ENCODE results near the gene GAS2L2. TPM values are rescaled to one million over a fixed set of nuclear protein-coding genes. Genes with fewer than 3 reads are reported as not detected.

The GAS2L2 gene
- total RNA-seq, 1 experiment from 2014 or later = not detected

DNA sequence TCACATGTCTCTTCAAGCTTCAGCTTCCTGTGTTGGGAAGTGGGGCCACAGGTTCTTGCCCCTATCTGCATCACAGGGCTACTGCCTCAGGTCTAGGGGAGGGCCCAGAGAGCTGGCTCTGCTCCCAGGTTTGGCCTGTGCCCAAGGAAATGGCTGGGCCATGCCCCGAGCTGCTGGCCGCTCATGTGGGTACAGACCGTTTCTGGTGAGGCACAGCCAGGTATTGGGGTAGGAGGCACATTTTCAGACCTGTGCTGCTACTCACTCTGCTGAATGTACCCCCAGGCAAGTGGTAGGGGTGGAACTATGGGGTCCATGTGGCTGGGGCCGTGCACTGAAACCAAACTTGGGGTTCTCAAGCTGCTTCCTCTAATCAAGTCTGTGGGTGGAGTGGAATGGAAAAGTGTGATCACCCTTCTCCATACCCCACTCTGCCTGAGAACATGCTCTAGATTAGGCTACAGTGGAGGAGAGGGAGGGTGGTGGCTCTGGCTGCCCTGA is 4.6 kb downstream of the GAS2L2 start:
- ATAC-seq = peak; percentile 25

DNA sequence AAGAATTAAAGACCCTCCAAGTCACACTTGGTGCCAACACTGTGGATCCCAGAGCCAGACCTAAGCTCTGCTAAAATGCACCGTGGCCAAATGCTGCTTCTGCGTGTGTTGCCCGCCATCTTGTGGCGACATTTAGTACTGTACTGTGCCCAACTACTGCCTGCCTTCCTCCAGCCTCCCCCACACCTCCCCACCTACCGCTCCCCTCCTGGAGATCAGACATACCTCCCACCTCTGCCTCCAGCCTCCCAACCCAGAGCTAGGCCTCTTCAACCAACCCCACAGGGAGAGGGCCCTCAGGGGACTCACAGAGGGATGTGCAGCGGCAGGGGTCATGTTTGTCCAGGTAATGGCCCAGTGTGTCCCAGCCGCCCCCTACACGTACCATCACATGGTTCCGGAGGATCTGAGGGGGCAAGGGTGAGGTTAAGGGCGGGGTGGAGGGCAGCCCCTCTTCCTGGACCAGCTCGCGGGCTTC is 5.5 kb downstream of the GAS2L2 start:
- in situ Hi-C loops (cut with HindIII; ENCODE audit: low pct_unique_long_range_greater_than_20kb, low sequenced_read_pairs) = no loop called here

More for the DNA sequence above, 4.6 kb downstream of the GAS2L2 start:
- no peaks in the 10 kb centered on the region for H3K36me3 ChIP-seq (ENCODE audit: control insufficient read depth, insufficient read depth, low read length)
- ChIA-PET POLR2A (no interaction called here), CTCF (interaction anchor here (1.1 to 1.7 kb wide), 2 partner anchors 16 to 18 kb away, joined by 3 to 8 read pairs; no protein-coding TSS in a partner anchor)
- intact Hi-C loops (cut with micrococcal nuclease; ENCODE audit: unreplicated experiment) = loop anchor here (5.0 kb wide), 2 partner anchors 136 to 191 kb away; no protein-coding TSS in a partner anchor
- peaks cover 4% of the 10 kb centered on the region for H3K27me3 ChIP-seq (ENCODE audit: control insufficient read depth, insufficient read depth, low read length)
- H3K4me3 ChIP-seq (ENCODE audit: low read depth in 2 of 2, low read length in 2 of 2) = no peak overlapping the region
- TF ChIP-seq POLR2AphosphoS5 (IDR thresholded peaks at IDR 0.05; ENCODE audit: low read depth, low read length) (no peak), TCF7L2 (IDR thresholded peaks at IDR 0.05; ENCODE audit: low read depth, low read length) (no peak), REST (IDR thresholded peaks at IDR 0.05; ENCODE audit: insufficient read depth in 1 of 2, low read depth in 2 of 2, low read length in 1 of 2) (no peak), SIN3A (IDR thresholded peaks at IDR 0.05; ENCODE audit: borderline replicate concordance, insufficient read depth, low read depth, low read length) (no peak)
- TF ChIP-seq, protein P1, sequence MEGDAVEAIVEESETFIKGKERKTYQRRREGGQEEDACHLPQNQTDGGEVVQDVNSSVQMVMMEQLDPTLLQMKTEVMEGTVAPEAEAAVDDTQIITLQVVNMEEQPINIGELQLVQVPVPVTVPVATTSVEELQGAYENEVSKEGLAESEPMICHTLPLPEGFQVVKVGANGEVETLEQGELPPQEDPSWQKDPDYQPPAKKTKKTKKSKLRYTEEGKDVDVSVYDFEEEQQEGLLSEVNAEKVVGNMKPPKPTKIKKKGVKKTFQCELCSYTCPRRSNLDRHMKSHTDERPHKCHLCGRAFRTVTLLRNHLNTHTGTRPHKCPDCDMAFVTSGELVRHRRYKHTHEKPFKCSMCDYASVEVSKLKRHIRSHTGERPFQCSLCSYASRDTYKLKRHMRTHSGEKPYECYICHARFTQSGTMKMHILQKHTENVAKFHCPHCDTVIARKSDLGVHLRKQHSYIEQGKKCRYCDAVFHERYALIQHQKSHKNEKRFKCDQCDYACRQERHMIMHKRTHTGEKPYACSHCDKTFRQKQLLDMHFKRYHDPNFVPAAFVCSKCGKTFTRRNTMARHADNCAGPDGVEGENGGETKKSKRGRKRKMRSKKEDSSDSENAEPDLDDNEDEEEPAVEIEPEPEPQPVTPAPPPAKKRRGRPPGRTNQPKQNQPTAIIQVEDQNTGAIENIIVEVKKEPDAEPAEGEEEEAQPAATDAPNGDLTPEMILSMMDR (IDR thresholded peaks at IDR 0.05) = no peak
- no peak for DNase-seq (ENCODE audit: low read depth, low spot score)
- in situ Hi-C loops (cut with HindIII; ENCODE audit: low pct_unique_long_range_greater_than_20kb, low sequenced_read_pairs) = no loop called here
- BruUV-seq (replicated peaks) = no TSS peak
- no peak overlapping the region for H3K27ac ChIP-seq (ENCODE audit: low read length)
- peaks cover 13% of the 10 kb centered on the region for H3K4me1 ChIP-seq (ENCODE audit: control insufficient read depth, insufficient read depth, low read length)
- no peaks in the 10 kb centered on the region for H3K9me3 ChIP-seq (ENCODE audit: control insufficient read depth, insufficient read depth, low read depth, low read length)

More for the DNA sequence above, 5.5 kb downstream of the GAS2L2 start:
- peaks cover 13% of the 10 kb centered on the region for H3K4me1 ChIP-seq (ENCODE audit: control insufficient read depth, insufficient read depth, low read length)
- H3K27ac ChIP-seq (ENCODE audit: low read length) = no peak overlapping the region
- CTCF ChIA-PET = interaction anchor here (0.6 to 1.7 kb wide), 10 partner anchors 17 to 855 kb away, joined by 3 to 8 read pairs (median 3); partner anchors contain the start of gene TAF15
- POLR2A ChIA-PET = interaction anchor here (0.6 kb wide), 1 partner anchor 27 kb away, joined by 3 read pairs; no protein-coding TSS in a partner anchor
- H3K9me3 ChIP-seq (ENCODE audit: control insufficient read depth, insufficient read depth, low read depth, low read length) = no peaks in the 10 kb centered on the region
- TF ChIP-seq, protein P1 (IDR thresholded peaks at IDR 0.05) = peak; percentile 92
- TF ChIP-seq REST (IDR thresholded peaks at IDR 0.05; ENCODE audit: insufficient read depth in 1 of 2, low read depth in 2 of 2, low read length in 1 of 2) (peak in 1 of 2 experiments; percentile 70; a peak in 1 of 4 replicates), SIN3A (IDR thresholded peaks at IDR 0.05; ENCODE audit: borderline replicate concordance, insufficient read depth, low read depth, low read length) (no peak), POLR2AphosphoS5 (IDR thresholded peaks at IDR 0.05; ENCODE audit: low read depth, low read length) (no peak), TCF7L2 (IDR thresholded peaks at IDR 0.05; ENCODE audit: low read depth, low read length) (no peak)
- H3K4me3 ChIP-seq (ENCODE audit: low read depth in 2 of 2, low read length in 2 of 2) = no peak overlapping the region
- H3K27me3 ChIP-seq (ENCODE audit: control insufficient read depth, insufficient read depth, low read length) = peaks cover 4% of the 10 kb centered on the region
- DNase-seq (ENCODE audit: low read depth, low spot score) = peak; percentile 30
- peak; percentile 88 for ATAC-seq
- no peaks in the 10 kb centered on the region for H3K36me3 ChIP-seq (ENCODE audit: control insufficient read depth, insufficient read depth, low read length)
- intact Hi-C loops (cut with micrococcal nuclease; ENCODE audit: unreplicated experiment) = loop anchor here (5.0 kb wide), 2 partner anchors 135 to 190 kb away; no protein-coding TSS in a partner anchor
- BruUV-seq (replicated peaks) = no TSS peak

Data from Panc1 (cell line).